ENCODE results near the gene PPP2R2C.

- TF ChIP-seq CTCF (IDR thresholded peaks at IDR 0.05), result no peak
- TF ChIP-seq POLR2A (IDR thresholded peaks at IDR 0.05), result no peak
Measured at GRCh38 chr4:6331468-6331867, 140.9 kb downstream of the PPP2R2C start.

All from prostate gland (tissue), 2 donors.